Endodermal cell (in vitro differentiated cells): Measurements from ENCODE around the gene PTPA. TPM values are rescaled to one million over a fixed set of nuclear protein-coding genes. Genes with fewer than 3 reads are reported as not detected.

Experiments
- DNase-seq: peaks from one replicate; pipeline ENCODE4 v3.0.0-alpha.2; 2017
- H3K27ac ChIP-seq: 2 replicates; pipeline ENCODE4 v1.5.1; 2013; ENCODE audit warnings: mild to moderate bottlenecking, low read depth, low read length, moderate library complexity
- H3K27me3 ChIP-seq: 2 replicates; pipeline ENCODE4 v1.6.1; 2013; ENCODE audit warnings: mild to moderate bottlenecking, low read length, moderate library complexity; ENCODE audit not compliant: insufficient read depth, control insufficient read depth, poor library complexity, severe bottlenecking
- H3K36me3 ChIP-seq: 2 replicates; pipeline ENCODE4 v1.7.0; 2013; ENCODE audit warnings: mild to moderate bottlenecking, low read length, moderate library complexity; ENCODE audit not compliant: control insufficient read depth, insufficient read depth
- H3K4me1 ChIP-seq: one replicate; pipeline ENCODE4 v1.7.0; 2013; ENCODE audit warnings: low read length; ENCODE audit not compliant: control insufficient read depth, insufficient read depth
- H3K4me3 ChIP-seq: 2 replicates; pipeline ENCODE4 v1.5.1; 2013; ENCODE audit warnings: mild to moderate bottlenecking, low read length, moderate library complexity
- H3K9ac ChIP-seq: 2 replicates; pipeline ENCODE4 v1.6.1; 2013; ENCODE audit warnings: mild to moderate bottlenecking, low read length, moderate library complexity; ENCODE audit not compliant: poor library complexity, severe bottlenecking; ENCODE audit errors: extremely low read depth
- H3K9me3 ChIP-seq: 2 replicates; pipeline ENCODE4 v1.6.1; 2013; ENCODE audit warnings: mild to moderate bottlenecking, low read length, moderate library complexity; ENCODE audit not compliant: control insufficient read depth
- H3K27ac Mint-ChIP-seq: 2 replicates; pipeline ENCODE4 v1.8.0; 2020; ENCODE audit warnings: mixed read lengths
- H3K27me3 Mint-ChIP-seq: 2 replicates; pipeline ENCODE4 v1.8.0; 2021; ENCODE audit warnings: mild to moderate bottlenecking, mixed read lengths; ENCODE audit not compliant: insufficient read depth
- H3K36me3 Mint-ChIP-seq: 2 replicates; pipeline ENCODE4 v1.8.0; 2020; ENCODE audit warnings: low read depth, mixed read lengths
- H3K4me1 Mint-ChIP-seq: 2 replicates; pipeline ENCODE4 v1.8.0; 2020; ENCODE audit warnings: mixed read lengths
- H3K4me3 Mint-ChIP-seq: 2 replicates; pipeline ENCODE4 v1.8.0; 2020; ENCODE audit warnings: mild to moderate bottlenecking, moderate library complexity, mixed read lengths
- H3K9me3 Mint-ChIP-seq: 2 replicates; pipeline ENCODE4 v1.8.0; 2020; ENCODE audit warnings: mild to moderate bottlenecking, mixed read lengths
- CTCF ChIP-seq: fragments of 200-600 bp; sonication (generic); conservative IDR thresholded peaks from 2 replicates; pipeline ENCODE4 v1.5.0; 2021; ENCODE audit warnings: antibody characterized with exemption, mild to moderate bottlenecking
- WGBS, 2 experiments: methylation state at CpG; one replicate each; pipeline versions ENCODE4 v1.1.5 to v1.1.7; 2013; ENCODE audit warnings: missing lambda C conversion rate in 2 of 2, mixed read lengths in 1 of 2; ENCODE audit not compliant: insufficient coverage in 1 of 2, insufficient read length in 1 of 2; 5-methylcytosine and 5-hydroxymethylcytosine counted together
- total RNA-seq, 2 donors: library from RNA; stranded (reverse); fragmentation: NEBNext Ultra II Directional in 1 of 2; extraction: Animal tissue kit (Norgen Biotek cat#: 25700) in 1 of 2; gene quantifications; 2 replicates in 1 of 2; 3 replicates in 1 of 2; pipeline ENCODE4 v1.2.1, GENCODE V29; 2021

PTPA gene
- total RNA-seq, 2 donors from 2014 or later = 134 to 139 TPM

GRCh38 chr9:129095170-129095667, 16.0 kb upstream of the PTPA start:
- H3K27me3 ChIP-seq = no peaks in the 10 kb centered on the region
- no peaks in the 10 kb centered on the region for H3K4me1 ChIP-seq
- H3K36me3 ChIP-seq = peaks cover 4% of the 10 kb centered on the region
- H3K9me3 ChIP-seq = no peaks in the 10 kb centered on the region
- H3K4me1 Mint-ChIP-seq = no peaks in the 10 kb centered on the region
- no peak overlapping the region for H3K4me3 Mint-ChIP-seq
- no peak overlapping the region for H3K4me3 ChIP-seq
- H3K36me3 Mint-ChIP-seq = peaks cover 8% of the 10 kb centered on the region
- no peak for TF ChIP-seq CTCF
- no peaks in the 10 kb centered on the region for H3K27me3 Mint-ChIP-seq
- H3K27ac ChIP-seq = no peak overlapping the region
- no peak overlapping the region for H3K27ac Mint-ChIP-seq
- no peak overlapping the region for H3K9ac ChIP-seq
- 94 to 99% methylated on average over 17 to 21 of the region's 21 CpGs for WGBS, 2 experiments
- DNase-seq = no peak
- no peaks in the 10 kb centered on the region for H3K9me3 Mint-ChIP-seq

GRCh38 chr9:129095908-129096307, 15.3 kb upstream of the PTPA start:
- no peak overlapping the region for H3K4me3 Mint-ChIP-seq
- no peaks in the 10 kb centered on the region for H3K4me1 Mint-ChIP-seq
- H3K4me1 ChIP-seq = no peaks in the 10 kb centered on the region
- H3K27me3 ChIP-seq = no peaks in the 10 kb centered on the region
- 91 to 100% methylated on average over 8 to 12 of the region's 12 CpGs for WGBS, 2 experiments
- peaks cover 3% of the 10 kb centered on the region for H3K27me3 Mint-ChIP-seq
- no peak overlapping the region for H3K4me3 ChIP-seq
- H3K27ac ChIP-seq = no peak overlapping the region
- no peak for DNase-seq
- peaks cover 4% of the 10 kb centered on the region for H3K36me3 Mint-ChIP-seq
- no peak overlapping the region for H3K9ac ChIP-seq
- H3K9me3 Mint-ChIP-seq = no peaks in the 10 kb centered on the region
- H3K9me3 ChIP-seq = no peaks in the 10 kb centered on the region
- no peak for TF ChIP-seq CTCF
- H3K27ac Mint-ChIP-seq = no peak overlapping the region
- no peaks in the 10 kb centered on the region for H3K36me3 ChIP-seq

- Mint-ChIP-seq H3K9me3 (no peaks in the 10 kb centered on the region), H3K27me3 (peaks cover 10% of the 10 kb centered on the region), H3K36me3 (peaks cover 3% of the 10 kb centered on the region), H3K4me1 (no peaks in the 10 kb centered on the region), H3K4me3 (no peak overlapping the region), H3K27ac (no peak overlapping the region)
- Histone ChIP-seq H3K9me3 (no peaks in the 10 kb centered on the region), H3K27ac (no peak overlapping the region), H3K9ac (no peak overlapping the region), H3K4me3 (no peak overlapping the region), H3K36me3 (no peaks in the 10 kb centered on the region), H3K4me1 (no peaks in the 10 kb centered on the region), H3K27me3 (no peaks in the 10 kb centered on the region)
- WGBS, 2 experiments = 93 to 94% methylated on average over 7 to 16 of the region's 16 CpGs
- no peak for DNase-seq
- no peak for TF ChIP-seq CTCF
Observed at GRCh38 chr9:129097671-129098306, 13.4 kb upstream of the PTPA start.
